ENCODE results near the gene FARP2.

FARP2 gene

DNA sequence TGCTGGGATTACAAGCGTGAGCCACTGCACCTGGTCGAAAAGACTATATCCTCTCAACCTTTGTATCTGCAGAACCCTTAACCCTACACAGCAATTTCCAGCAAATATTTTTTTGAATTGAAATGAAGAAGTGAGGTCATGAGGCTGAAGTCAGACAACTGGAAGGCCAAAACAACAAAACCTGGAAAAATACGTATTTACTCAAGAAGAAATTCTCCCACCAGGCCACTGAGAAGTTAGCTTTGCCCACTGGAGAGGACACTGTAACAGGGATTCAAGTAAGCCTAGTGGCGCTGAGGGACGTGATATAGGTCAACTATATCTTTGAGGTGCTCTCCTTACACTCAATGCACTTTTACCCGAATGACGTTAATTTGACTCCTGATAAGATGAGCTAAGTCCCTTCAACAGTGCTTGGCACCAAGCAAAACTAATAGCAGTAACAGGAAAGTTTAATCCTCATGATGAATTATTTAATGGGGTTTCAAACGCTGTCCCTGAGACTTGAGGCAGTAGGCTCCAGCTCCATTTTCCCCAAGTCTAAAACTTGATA, 42.5 kb upstream of the FARP2 start:
- TF ChIP-seq, protein P1, sequence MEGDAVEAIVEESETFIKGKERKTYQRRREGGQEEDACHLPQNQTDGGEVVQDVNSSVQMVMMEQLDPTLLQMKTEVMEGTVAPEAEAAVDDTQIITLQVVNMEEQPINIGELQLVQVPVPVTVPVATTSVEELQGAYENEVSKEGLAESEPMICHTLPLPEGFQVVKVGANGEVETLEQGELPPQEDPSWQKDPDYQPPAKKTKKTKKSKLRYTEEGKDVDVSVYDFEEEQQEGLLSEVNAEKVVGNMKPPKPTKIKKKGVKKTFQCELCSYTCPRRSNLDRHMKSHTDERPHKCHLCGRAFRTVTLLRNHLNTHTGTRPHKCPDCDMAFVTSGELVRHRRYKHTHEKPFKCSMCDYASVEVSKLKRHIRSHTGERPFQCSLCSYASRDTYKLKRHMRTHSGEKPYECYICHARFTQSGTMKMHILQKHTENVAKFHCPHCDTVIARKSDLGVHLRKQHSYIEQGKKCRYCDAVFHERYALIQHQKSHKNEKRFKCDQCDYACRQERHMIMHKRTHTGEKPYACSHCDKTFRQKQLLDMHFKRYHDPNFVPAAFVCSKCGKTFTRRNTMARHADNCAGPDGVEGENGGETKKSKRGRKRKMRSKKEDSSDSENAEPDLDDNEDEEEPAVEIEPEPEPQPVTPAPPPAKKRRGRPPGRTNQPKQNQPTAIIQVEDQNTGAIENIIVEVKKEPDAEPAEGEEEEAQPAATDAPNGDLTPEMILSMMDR (IDR thresholded peaks at IDR 0.05): no peak

DNA sequence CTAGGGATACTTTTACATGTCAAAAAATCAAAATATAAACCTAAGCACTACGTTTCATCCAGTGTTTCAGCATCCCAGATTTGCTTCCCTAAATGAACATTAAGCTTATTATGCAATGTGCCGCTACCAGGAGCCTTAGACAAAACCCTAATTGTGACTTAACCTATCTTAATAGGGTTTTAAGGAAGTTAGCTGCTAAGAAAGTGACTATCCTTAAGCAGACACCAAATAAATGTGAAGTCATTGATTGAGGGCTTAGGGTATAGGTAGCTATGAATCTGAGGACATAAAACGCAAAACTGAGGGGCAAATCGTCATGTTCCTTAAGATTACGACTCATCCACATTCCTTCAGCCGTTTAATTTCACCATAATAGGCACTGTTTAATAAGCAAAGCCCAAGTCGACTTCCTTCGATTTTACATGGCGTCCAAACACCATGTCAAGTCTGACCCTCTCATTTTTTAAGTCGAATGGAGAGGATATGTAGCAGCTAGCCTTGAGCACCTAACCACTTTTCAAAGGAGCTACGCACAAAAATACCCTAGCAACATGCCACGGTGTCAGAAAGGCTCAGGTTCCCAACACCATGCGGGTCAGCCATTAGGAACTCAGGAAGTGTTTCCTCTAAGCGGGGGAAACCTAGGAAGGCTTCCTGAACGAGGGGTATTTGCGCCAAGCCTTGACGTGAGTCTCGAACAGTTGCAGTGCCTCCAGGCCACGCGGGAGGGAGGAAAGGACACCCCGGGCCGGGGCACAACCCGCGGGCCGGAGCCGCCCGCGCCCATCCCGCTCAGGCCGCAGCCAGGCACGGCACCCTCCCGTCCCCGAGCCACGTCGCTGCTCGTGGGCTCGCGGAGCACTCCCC, 41.6 kb upstream of the FARP2 start:
- TF ChIP-seq, protein P1 (IDR thresholded peaks at IDR 0.05): no peak

DNA sequence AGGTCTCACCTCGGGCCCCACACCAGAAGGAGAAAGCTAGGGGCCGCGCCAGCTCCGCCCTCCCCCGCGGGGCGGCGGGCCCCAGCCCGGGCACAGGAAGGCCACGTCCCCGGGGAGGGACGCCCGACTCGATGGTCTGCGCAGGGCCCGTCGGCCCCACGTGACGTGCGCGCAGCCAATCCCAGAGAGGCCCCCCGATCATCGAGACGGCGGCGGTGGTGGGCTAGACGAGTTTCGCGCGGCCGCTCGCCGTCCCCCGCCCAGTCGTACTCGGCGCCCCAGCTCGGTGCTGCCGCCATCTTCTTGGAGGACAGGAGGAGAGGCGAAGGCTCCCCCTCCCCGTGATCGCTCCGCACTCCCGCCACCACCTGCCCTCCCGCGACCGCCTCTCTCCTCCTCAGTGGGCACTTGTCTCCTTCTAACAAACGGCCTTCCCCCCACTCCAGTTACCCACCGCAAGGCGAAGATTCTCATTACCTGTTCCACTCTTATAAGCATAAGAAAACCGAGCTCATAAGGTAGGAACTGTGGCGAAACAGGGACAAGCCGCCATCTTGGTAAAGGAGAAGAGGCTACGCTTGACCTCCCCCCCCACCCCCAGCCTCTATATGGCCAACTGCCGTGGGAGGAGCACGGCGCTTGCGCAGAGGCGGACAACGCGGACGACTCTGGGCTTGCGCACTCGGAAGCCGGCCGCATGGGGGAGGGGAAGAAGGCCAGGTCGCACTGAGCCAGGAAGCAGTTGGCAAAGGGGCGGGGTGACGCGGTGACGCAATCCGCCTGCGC, 40.8 kb upstream of the FARP2 start, which contains the start of gene HDLBP:
Gene HDLBP (minus strand): TSS at position 580 of the 786 bp plus-strand sequence. CDS start 48,803 bp downstream, outside the sequence.
- TF ChIP-seq, protein P1 (IDR thresholded peaks at IDR 0.05): peak; percentile 42; the same call in 1 of the 2 replicates

DNA sequence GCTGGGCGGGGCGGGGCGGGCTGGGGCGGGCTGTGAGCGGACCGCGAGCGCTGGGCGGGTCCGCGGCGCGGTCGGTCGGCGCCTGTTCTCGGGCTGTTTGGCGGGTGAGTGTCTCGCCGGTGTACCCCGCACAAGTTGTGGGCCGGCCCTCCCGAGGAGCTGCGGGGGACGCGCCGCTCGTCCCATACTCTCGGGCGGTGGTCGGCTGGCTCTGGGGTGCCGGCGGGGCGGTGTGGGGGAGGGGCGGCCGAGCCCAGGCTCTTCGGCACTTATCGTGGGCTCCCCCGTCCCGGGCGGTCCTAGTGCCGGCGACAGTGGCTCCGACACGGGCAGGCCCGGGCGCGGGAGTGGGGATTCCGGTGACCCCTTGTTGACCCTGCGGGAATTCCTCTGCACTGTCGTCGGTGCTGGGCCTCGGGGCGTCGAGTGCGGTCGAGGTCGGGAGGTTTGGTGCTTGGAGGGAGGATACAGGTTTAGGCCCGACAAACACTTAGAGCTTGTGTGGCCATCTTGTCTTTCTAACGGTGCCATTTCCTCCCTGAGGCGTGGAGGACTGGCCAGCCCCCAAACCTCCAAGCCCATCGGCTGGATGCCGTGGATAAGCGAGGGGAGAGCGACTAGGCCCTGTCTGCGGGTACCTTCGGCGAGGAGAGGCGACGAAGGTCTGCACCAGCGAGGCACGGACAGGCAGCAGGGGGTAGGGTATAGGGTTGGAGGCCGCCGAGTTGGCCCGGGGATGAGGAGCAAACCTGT, 40.0 kb upstream of the FARP2 start, which contains the start of gene SEPTIN2:
Gene SEPTIN2 (plus strand): TSS at position 47 of the 753 bp plus-strand sequence. CDS start 8,308 bp downstream, outside the sequence.
- TF ChIP-seq, protein P1 (IDR thresholded peaks at IDR 0.05): no peak

DNA sequence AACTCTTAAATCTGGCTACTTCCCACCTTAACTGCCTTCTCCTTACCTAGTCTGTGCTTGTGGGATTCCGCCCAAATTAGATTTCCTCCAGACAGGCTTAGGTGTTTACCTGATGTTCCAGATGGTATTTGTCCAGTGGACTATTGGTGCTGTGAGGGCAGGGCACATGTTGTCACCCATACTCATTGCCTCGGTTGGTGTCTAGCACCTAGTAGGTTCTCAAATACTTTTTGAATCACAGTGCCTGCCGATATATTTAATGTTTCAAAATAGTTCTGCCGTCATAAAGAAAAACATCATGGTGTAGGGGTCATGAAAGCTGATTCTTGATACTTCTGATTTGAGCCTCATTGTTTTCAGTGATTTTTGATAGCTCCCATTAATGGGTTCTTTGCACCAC, 39.3 kb upstream of the FARP2 start:
- TF ChIP-seq, protein P1 (IDR thresholded peaks at IDR 0.05): no peak

DNA sequence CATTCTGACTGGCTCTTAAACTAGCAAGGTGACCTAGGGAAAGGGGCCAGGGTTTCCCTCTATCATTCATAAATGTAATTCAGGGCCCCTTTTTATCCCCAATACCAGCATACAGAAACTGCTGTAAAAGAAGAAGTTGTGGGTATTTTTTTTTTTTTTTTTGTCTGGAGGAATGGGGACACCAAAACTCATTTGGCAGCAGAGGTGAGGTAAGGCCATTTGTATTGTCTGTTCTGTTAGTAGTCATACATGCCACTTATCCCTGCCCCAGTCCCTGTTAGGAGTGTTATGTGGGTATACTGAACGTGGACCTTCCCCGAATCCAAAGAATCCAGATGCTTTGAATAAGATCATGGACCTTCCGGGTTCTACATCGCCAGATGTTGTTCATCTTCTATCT, 38.7 kb upstream of the FARP2 start:
- TF ChIP-seq, protein P1 (IDR thresholded peaks at IDR 0.05): no peak

DNA sequence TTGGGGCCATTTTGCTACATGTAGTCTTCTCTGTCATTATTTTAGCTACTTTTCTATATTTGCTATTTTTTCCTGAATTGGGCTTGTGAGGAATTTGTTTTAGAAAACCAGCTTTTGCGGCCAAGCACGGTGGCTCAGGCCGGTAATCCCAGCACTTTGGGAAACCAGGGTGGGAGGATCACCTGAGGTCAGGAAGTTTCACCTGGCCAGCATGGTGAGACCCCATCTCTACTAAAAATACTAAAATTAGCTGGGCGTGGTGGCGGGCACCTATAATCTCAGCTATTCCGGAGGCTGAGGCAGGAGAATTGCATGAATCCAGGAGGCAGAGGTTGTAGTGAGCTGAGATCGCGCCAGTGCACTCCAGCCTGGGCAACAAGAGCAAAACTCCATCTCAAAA, 35.7 kb upstream of the FARP2 start:
- TF ChIP-seq, protein P1 (IDR thresholded peaks at IDR 0.05): no peak
